Right cardiac atrium (tissue), 5 donors: ENCODE results near the gene B4GALNT2. TPM values are rescaled to one million over a fixed set of nuclear protein-coding genes. Genes with fewer than 3 reads are reported as not detected.
"Not testable (repeated sequence)": the region's sequence is repeated elsewhere in the genome, so short reads cannot be mapped to it uniquely, and the experiment has no call there.

Experiments
- ATAC-seq, 2 donors: fragments of 200-7000 bp; cut with Tn5 transposase; one replicate each; pipeline versions ENCODE4 v1.8.0 to v1.9.1; 2020; ENCODE audit warnings: moderate library complexity in 2 of 2, mild to moderate bottlenecking in 1 of 2
- DNase-seq, 3 donors: peaks; one replicate each; pipeline ENCODE4 v3.0.0-alpha.2; 2020
- H3K27ac ChIP-seq: one replicate; pipeline ENCODE4 v1.5.1; 2013; ENCODE audit warnings: mild to moderate bottlenecking, low read length, control low read depth, moderate library complexity
- H3K27me3 ChIP-seq: one replicate; pipeline ENCODE4 v1.6.1; 2013; ENCODE audit not compliant: control insufficient read depth, insufficient read depth
- H3K4me1 ChIP-seq: one replicate; pipeline ENCODE4 v1.6.1; 2013; ENCODE audit warnings: low read length; ENCODE audit not compliant: control insufficient read depth, insufficient read depth
- H3K4me3 ChIP-seq: one replicate; pipeline ENCODE4 v1.5.1; 2013; ENCODE audit warnings: low read length, control low read depth
- H3K9me3 ChIP-seq: one replicate; pipeline ENCODE4 v1.6.1; 2013; ENCODE audit warnings: low read length; ENCODE audit not compliant: control insufficient read depth
- WGBS: extraction: QIAGEN DNeasy Blood & Tissue Kit; methylation state at CpG from one replicate; pipeline ENCODE4 v1.1.7; 2013; 5-methylcytosine and 5-hydroxymethylcytosine counted together
- intact Hi-C, 4 donors: fragments of 100-400 bp; cut with DNase I; formaldehyde crosslinking; loops; one replicate each; pipeline versions ENCODE4 v1.11.0 to v1.14.0; 2022 to 2023
- polyA plus RNA-seq: library from polyadenylated mRNA; stranded (reverse); fragments of 200-250 nt; gene quantifications from one replicate; pipeline ENCODE4 v1.2.3, GENCODE V29; 2013
- total RNA-seq, 4 donors: library from RNA; stranded (reverse); fragmentation: NEBNext Ultra II Directional; extraction: Animal tissue kit (Norgen Biotek cat#: 25700); gene quantifications; one replicate each; pipeline ENCODE4 v1.2.1, GENCODE V29; 2021
- donor health status: healthy with polysubstance abuse.
- donor health status: DM: no; HTN: yes; CAD: no.
- donor health status: DM: no; HTN: no; CAD: no.
- donor health status: DM: no; HTN: yes; CAD: no; lungs with severe emphysema.
- donor health status: DM: yes; HTN: yes; CAD: no.

Gene B4GALNT2
- total and polyA plus RNA-seq, 5 donors: 0.03 TPM; not detected in 4

DNA sequence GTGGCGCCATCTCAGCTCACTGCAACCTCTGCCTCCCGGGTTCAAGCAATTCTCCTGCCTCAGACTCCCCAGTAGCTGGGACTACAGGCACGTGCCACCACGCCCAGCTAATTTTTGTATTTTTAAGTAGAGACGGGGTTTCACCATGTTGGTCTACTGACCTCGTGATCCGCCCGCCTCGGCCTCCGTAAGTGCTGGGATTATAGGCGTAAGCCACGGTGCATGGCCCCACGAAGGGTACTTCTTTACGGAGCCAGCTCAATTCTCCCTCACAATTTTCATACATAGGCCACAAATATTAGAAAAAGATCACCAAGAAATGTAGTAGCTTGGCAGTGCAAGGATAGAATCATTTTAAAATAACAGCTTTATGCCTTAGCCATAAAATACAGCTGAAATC lies 29.2 kb upstream of the B4GALNT2 start:
- intact Hi-C loops, H3K27me3 ChIP-seq, H3K4me1 ChIP-seq, ATAC-seq, DNase-seq, H3K27ac ChIP-seq, H3K4me3 ChIP-seq, H3K9me3 ChIP-seq: not testable (repeated sequence)
- WGBS: 95% methylated on average over 14 of the region's 14 CpGs

DNA sequence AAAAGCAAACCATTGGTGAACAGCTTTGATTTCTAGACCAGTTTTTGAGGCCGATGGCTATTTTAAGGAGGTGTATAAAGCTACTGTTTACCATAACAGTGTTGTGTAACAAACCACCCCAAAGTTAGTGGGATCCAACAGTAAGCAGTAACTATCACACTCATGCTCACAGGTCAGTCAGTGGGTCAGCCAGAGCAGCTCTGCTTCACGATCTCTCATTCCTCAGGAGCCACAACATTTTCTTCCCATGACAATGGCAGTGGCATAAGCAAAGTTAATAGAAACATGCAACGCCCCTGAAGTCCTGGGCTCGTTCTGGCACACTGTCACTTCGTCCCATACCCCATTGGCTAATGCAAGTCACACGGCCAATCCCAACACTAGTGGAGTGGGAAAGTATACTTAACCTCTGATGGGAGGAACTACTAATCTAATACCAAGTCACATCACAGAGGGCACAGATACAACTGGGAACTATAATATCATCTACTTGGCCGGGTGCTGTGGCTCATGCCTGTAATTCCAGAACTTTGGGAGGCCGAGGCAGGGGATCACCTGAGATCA lies 28.0 kb upstream of the B4GALNT2 start:
- no peaks in the 10 kb centered on the region for H3K9me3 ChIP-seq
- ATAC-seq (no peak), DNase-seq (no peak)
- no peaks in the 10 kb centered on the region for H3K27me3 ChIP-seq
- H3K4me3 ChIP-seq: no peak overlapping the region
- intact Hi-C loops: no loop called here
- WGBS: 76% methylated on average over 8 of the region's 8 CpGs
- H3K4me1 ChIP-seq: no peaks in the 10 kb centered on the region
- no peak overlapping the region for H3K27ac ChIP-seq

DNA sequence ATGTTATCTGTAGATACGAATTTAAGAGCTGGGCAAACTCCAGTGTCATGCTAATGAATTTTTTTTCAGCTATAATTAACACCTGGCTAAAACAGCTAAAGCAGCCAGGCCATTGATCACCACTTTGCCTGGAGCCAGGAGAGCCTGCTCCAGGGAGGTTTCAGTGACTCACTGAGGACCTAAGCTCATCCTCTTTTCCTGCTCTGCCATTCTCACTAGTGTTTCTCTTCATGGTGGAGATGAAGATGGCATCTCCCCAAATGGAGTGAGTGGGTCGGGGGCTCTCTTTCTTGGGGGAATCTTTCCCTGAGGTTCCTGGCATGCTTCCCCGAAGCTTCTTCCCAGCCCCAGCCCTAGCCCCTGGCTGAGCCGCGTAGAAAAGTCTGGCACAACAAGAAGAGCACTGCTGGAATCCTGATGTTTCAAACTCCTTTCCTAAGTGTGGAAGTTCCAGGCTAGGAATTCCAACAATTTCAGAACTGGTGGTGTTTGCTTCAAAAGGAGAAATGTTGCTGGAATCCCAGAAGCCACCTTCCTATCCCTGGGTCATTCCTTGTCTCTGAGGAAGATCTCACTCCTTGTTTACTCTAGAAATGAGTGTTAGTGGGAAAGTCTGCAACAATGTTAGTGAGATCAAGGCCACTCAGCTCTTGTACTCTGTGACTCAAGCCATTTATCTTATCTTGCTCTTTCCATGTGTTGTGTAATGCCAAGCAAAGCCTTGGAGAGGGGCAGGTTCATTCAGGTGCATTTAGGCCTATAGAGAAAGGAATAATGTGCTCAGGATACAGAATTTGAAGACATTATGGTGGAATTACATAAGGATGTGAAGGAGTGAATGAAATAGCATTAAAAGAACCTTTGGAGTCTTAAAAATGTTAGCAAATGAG lies 26.0 kb upstream of the B4GALNT2 start:
- no peaks in the 10 kb centered on the region for H3K9me3 ChIP-seq
- H3K27me3 ChIP-seq: no peaks in the 10 kb centered on the region
- WGBS: 51% methylated on average over 5 of the region's 5 CpGs
- ATAC-seq (peak in 1 of 2 donors; percentile 35), DNase-seq (no peak)
- H3K4me3 ChIP-seq: no peak overlapping the region
- no peaks in the 10 kb centered on the region for H3K4me1 ChIP-seq
- no peak overlapping the region for H3K27ac ChIP-seq
- intact Hi-C loops: no loop called here

DNA sequence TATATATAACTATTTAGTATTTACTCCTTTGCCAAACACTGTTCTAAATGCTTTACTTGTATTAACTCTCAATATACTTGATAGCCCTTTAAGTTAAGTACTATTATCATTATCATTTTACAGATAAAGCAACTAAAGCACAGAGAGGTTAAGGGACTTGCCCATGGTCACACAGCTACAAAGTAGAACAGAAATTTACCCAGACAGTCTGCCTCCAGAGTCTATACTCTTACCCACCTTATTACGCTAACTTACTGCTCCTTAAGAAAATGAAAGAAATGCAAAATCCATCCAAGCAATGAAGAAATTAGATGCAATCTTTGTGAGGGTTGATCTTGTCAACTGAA lies 25.4 kb upstream of the B4GALNT2 start:
- H3K4me1 ChIP-seq: no peaks in the 10 kb centered on the region
- no peak for DNase-seq
- intact Hi-C loops: no loop called here
- 97% methylated on average over 1 of the region's 1 CpG for WGBS
- ATAC-seq: no peak
- H3K9me3 ChIP-seq: no peaks in the 10 kb centered on the region
- H3K27me3 ChIP-seq: no peaks in the 10 kb centered on the region
- no peak overlapping the region for H3K4me3 ChIP-seq
- no peak overlapping the region for H3K27ac ChIP-seq

DNA sequence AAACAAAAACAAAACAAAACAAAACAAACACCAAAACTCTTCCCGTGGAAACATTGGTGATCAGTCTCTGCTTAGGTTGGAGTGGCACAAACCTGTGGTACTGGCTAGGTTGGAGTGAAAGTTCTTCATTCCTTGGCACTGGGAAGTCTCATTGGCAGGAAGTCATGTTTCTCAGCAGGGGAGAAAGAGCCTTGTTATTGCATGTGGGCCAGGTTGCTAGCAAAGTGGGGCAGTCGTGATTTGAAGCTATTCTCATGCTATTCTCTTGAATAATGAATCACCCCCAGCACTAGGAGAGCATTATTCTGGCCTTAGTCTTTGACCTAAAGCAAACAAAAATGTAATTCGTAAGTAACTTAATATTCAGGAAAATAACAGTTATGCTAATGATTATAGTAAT lies 24.3 kb upstream of the B4GALNT2 start:
- Histone ChIP-seq H3K27ac (no peak overlapping the region), H3K4me3 (no peak overlapping the region), H3K9me3 (no peaks in the 10 kb centered on the region), H3K27me3 (no peaks in the 10 kb centered on the region), H3K4me1 (no peaks in the 10 kb centered on the region)
- 35% methylated on average over 3 of the region's 3 CpGs for WGBS
- intact Hi-C loops: no loop called here
- DNase-seq (no peak), ATAC-seq (no peak)

DNA sequence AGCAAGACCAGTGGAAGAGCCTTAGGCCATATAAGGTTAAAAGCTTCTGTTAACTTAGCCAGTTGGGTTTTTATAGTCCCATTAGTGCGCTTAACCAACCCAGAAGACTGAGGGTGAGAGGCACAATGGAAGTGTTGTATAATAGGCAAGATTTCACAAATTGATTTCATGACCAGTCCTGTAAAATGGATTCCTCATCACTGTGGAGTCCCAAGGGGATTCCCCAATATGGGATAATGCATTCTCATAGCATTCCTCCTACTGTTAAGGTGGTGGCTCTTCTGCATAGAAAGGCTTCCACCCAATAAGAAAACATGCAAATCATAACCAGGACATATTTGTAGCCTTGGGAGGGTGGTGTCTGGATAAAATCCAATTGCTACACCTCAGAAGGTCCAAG lies 22.1 kb upstream of the B4GALNT2 start:
- DNase-seq (no peak), ATAC-seq (no peak)
- intact Hi-C loops: no loop called here
- no peak overlapping the region for H3K4me3 ChIP-seq
- no peak overlapping the region for H3K27ac ChIP-seq
- no peaks in the 10 kb centered on the region for H3K9me3 ChIP-seq
- no peaks in the 10 kb centered on the region for H3K4me1 ChIP-seq
- 98% methylated on average over 1 of the region's 1 CpG for WGBS
- no peaks in the 10 kb centered on the region for H3K27me3 ChIP-seq

DNA sequence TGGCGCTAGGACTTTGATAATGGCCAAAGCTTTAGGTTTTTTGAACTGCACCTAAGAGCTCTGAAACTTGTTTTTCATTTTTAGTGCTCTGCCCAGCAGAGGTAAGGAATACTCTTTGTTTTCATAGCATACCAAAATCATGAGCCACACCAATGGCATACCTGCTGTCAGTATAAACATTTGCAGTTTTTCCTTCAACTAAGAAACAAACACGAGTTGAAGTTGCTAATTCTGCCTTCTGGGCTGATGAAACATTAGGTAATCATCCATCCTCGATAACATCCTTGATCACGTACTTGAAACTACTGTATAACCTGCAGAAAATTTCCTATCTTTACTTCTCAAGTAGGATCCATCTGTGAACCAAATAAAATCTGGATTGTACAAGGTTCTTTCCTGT lies 20.6 kb upstream of the B4GALNT2 start:
- intact Hi-C loops: no loop called here
- 72% methylated on average over 4 of the region's 4 CpGs for whole genome bisulfite sequencing

DNA sequence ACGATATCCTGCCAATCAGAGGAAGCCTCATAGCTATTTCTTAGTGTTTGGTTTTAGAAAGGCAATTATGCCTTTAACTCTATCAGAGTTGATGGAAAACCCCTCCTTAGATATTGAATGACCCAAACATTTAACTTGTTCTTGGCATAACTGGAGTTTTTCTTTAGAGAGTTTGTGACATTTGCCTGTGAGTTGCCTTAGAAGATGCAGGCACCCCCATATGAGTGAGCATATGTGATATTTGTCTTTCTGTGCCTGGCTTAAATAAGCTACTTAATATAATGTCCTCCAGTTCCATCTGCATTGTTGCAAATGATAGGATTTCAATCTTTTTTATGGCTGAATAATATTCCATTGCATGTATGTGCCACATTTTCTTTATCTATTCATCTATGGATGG lies 19.6 kb upstream of the B4GALNT2 start:
- H3K27ac ChIP-seq: no peak overlapping the region
- intact Hi-C loops: no loop called here

More for the DNA sequence above, 20.6 kb upstream of the B4GALNT2 start:
- ATAC-seq (no peak), DNase-seq (no peak)
- no peak overlapping the region for H3K27ac ChIP-seq
- no peak overlapping the region for H3K4me3 ChIP-seq
- no peaks in the 10 kb centered on the region for H3K4me1 ChIP-seq
- H3K9me3 ChIP-seq: no peaks in the 10 kb centered on the region
- peaks cover 2% of the 10 kb centered on the region for H3K27me3 ChIP-seq

DNA sequence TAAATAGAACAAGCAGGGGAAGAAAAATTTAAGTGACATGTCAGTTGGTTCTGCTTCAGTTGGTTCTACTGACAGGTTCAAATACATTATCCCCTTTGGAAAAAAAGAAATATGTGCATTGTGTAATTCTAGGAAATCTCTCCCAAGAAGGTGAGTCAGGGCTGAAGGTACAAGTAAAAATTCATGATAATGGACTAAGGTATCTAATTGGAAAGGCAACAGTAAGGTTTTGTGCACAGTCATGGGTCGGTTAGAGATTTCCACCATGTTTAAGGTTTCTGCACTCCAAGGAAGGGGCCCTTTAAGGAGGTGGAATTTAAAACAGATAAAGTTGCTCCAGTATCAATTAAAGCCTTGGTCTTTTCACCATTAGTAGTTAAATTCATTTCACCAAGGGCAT lies 17.9 kb upstream of the B4GALNT2 start:
- no peaks in the 10 kb centered on the region for H3K4me1 ChIP-seq
- no peak overlapping the region for H3K4me3 ChIP-seq
- H3K27me3 ChIP-seq: peaks cover 2% of the 10 kb centered on the region
- DNase-seq (no peak), ATAC-seq (no peak)
- no peak overlapping the region for H3K27ac ChIP-seq
- WGBS: 78% methylated on average over 1 of the region's 1 CpG
- intact Hi-C loops: no loop called here
- H3K9me3 ChIP-seq: no peaks in the 10 kb centered on the region

More for the DNA sequence above, 19.6 kb upstream of the B4GALNT2 start:
- Histone ChIP-seq H3K4me1 (no peaks in the 10 kb centered on the region), H3K27me3 (peaks cover 2% of the 10 kb centered on the region), H3K4me3 (no peak overlapping the region), H3K9me3 (no peaks in the 10 kb centered on the region)
- no peak for DNase-seq
- 42% methylated on average over 1 of the region's 1 CpG for WGBS
- no peak for ATAC-seq

DNA sequence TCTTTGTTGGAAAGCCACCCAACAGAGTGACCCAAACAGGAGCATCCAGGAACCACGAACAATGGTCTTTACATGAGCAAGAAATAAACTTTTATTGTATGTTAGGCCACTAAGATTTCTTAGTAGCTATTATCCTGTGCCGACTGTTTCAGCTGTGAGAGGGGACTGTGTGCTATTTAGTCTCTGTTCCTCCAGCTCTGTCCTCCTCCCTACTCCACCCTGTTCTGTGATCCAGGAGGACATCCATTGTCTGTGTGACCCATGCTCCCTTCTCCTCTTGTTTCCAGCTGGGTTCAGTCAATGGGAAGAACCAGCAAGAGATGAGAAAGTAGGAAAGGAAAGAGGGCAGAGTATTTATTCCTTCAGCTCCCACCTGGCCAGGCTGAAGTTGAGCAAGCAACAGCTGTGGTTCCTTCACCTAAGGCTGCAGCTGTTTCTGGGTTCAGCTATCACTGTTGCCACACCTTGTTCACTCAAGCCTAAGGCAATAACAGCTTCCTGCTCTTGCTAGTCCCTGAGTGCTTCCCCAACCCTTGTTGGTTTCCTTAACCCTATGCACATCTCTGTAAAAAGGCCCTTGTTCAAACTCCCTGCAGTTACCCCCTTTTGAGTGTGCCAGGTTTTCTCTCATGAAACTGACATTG lies 14.9 kb upstream of the B4GALNT2 start:
- intact Hi-C loops: no loop called here
- no peaks in the 10 kb centered on the region for H3K4me1 ChIP-seq
- no peak overlapping the region for H3K4me3 ChIP-seq
- WGBS: 86% methylated on average over 2 of the region's 2 CpGs
- H3K27ac ChIP-seq: no peak overlapping the region
- ATAC-seq (no peak), DNase-seq (no peak)
- H3K27me3 ChIP-seq: peaks cover 2% of the 10 kb centered on the region
- H3K9me3 ChIP-seq: no peaks in the 10 kb centered on the region

DNA sequence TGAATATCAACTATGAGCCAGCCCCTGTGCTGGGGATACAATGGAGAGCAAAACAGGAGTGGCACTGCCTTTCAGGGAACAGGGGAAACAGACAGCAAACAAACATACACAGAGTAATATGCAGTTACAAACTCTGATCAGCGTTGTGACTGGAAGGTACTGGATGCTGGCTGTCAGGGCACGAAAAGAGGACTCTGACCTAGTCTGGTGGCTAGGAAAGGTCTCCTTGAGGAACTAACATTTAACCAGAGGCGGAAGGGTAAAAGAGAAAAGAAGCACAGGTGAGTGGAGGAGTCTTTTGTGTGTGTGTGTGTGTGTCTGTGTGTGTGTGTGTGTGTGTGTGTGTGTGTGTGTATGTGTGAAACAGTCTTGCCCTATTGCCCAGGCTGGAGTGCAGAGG lies 12.4 kb upstream of the B4GALNT2 start:
- no peaks in the 10 kb centered on the region for H3K4me1 ChIP-seq
- peaks cover 2% of the 10 kb centered on the region for H3K27me3 ChIP-seq
- intact Hi-C loops: no loop called here
- ATAC-seq (no peak), DNase-seq (no peak)
- no peak overlapping the region for H3K4me3 ChIP-seq
- 74% methylated on average over 3 of the region's 3 CpGs for WGBS
- no peaks in the 10 kb centered on the region for H3K9me3 ChIP-seq
- H3K27ac ChIP-seq: no peak overlapping the region
